GM12874 (cell line): ENCODE data around the gene RALBP1.

Source experiments
- TF ChIP-seq, protein P1 (sequence below): IDR thresholded peaks from 2 replicates; pipeline ENCODE4 v1.5.1; 2011; ENCODE audit warnings: low read depth, mild to moderate bottlenecking, control low read depth, low read length, moderate library complexity; ENCODE audit not compliant: insufficient read depth

Gene RALBP1

DNA sequence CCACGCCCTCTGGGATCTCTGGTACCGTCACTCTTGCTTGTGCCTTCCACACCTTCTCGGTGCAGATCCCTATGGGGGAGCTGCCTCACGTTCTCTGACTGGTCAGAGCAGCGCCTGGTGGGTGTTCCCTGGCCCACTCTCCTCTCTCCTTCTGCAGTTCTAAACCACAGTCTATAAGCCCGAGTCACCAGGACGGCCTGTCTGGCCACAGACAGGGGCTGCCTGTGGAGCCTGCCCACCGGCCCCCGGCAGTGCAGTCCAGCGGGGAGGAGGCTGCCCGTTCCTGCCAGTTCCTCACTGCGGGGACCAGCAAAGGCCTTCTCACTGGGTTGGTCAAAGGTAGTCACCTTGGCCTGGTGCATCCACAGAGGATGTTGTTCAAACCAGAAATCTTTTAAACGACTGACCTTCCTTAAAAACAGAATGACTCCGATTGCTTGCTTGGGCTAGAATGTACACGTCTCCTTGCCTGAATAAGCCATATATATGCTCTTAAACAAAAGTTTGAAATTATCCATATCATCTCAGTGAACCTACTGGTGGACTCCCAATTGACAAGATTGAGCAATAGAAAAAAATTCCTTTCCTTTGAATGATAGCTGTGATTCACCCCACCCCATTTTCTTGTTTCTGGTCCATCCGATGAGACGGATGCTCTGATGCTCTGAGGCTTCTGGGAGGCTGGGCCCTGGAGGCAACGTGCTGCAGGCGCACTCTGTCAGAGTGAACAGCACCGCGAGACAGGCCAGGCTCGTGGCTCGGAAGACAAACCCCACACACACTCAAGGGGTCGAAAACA, 61.2 kb downstream of the RALBP1 start:
- TF ChIP-seq, protein P1, sequence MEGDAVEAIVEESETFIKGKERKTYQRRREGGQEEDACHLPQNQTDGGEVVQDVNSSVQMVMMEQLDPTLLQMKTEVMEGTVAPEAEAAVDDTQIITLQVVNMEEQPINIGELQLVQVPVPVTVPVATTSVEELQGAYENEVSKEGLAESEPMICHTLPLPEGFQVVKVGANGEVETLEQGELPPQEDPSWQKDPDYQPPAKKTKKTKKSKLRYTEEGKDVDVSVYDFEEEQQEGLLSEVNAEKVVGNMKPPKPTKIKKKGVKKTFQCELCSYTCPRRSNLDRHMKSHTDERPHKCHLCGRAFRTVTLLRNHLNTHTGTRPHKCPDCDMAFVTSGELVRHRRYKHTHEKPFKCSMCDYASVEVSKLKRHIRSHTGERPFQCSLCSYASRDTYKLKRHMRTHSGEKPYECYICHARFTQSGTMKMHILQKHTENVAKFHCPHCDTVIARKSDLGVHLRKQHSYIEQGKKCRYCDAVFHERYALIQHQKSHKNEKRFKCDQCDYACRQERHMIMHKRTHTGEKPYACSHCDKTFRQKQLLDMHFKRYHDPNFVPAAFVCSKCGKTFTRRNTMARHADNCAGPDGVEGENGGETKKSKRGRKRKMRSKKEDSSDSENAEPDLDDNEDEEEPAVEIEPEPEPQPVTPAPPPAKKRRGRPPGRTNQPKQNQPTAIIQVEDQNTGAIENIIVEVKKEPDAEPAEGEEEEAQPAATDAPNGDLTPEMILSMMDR, result no peak

DNA sequence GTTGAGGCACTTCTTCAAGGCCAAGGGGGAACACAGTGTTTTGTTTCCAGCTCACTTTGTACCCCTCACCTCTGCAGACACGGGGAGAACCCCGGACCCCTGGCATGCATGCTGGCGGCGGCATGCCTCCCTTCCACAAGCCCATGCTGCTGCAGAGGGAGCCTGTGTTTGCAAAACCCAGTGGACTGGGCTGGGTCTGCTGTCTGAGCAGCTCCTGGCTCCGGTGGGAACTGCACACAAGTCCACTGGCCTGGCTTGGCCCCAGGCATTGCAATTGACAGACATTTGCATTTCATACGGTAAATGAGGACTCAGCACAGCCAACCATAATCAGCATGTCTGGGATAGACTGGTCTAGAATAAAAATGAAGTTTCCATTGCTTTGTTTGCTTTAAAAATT, 62.4 kb downstream of the RALBP1 start:
- TF ChIP-seq, protein P1, result no peak

DNA sequence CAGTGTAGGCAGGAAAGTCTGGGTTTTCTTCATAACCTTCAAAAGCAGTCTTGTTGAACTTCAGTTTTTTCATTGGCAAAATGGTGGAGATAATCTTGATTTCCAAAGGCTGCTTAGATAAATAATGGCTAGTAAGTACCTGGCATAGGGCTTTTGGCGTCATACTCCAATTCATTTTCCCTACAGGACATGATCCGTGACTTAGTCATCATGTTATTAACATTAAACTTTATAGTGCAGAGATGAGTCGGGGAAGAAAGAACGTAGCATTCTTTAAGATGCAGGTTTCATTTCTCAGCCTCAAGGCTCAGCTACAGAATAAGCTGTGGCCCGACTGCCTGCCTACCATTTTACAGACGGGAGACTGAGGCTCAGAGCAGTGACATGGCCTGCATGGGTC, 64.0 kb downstream of the RALBP1 start:
- TF ChIP-seq, protein P1, result no peak

DNA sequence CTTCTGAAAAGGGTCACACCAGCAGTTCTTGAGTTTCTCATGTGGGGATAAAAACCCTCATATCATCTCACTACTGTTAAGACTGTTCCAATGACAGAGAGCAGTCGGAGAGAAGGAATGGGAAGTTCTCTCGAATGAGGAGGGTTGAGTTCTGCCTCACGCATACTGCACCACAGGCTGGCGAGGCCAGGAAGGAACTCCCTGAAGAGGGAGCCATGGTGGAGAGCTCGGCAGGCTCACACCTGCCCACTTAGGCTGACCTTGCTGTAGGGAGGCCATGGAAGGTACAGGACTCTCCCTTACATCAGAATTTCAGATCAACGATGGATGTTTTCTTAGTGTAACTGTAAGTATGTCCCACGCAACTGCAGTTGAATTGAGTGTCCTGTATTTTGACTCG, 64.6 kb downstream of the RALBP1 start:
- TF ChIP-seq, protein P1, result no peak

DNA sequence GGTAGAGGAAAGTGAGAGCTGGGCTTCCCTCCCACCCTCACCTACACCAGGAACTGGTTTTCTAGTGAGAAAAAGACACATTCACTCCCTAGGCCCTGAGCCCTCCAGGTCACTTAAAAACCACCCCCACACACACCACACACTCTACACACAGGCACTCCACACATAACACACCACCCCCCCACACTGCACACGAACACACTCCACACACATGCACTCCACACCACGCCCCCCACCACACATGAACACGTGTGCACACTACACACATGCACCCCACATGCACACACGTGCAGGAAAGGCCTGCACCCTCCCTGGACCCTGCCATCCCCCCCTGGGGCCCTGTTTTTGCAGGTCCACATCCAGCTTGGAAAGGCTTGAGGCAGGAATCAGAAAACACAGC, 67.6 kb downstream of the RALBP1 start:
- TF ChIP-seq, protein P1, result no peak

DNA sequence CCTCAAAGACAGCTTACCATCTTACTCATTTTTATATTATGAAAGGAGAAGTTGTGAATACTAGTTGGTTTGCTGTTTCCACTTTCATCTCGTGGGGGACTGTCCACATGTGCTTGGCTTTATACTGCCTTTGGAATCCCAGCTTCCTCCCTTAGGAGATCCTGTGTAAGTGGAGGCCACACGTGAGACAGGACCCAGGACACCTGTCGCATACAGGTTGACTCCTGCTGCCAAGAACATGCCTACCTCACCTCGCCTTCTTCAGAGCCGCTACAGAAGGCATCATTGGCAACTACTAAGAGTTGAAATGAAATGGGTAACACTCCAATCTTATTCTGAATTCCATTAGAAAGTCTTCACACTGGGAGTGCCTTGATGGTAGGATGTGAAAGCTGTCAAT, 69.7 kb downstream of the RALBP1 start:
- TF ChIP-seq, protein P1, result no peak

DNA sequence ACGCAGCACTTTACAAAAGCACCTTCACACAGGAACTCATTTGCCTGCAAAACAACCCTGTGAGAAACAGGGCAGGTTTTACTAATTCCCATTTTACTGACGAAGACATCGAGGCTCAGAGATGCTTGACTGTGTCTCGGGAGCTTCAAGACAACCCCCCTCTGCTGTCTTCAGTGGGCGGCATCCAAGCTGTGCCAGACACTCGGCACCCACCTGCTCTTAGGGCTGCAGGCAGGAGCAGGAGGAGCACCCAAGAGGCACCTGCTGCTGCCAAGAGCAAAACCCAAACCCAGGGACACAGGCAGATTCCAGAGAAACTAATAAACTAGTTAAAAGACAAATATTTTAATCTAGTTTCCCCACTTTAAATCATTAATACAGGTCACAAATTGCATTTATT, 71.2 kb downstream of the RALBP1 start:
- TF ChIP-seq, protein P1, result no peak
